Lung (tissue), 12 donors: ENCODE data around the gene CTSH. TPM values are rescaled to one million over a fixed set of nuclear protein-coding genes. Genes with fewer than 3 reads are reported as not detected.
A peak's percentile ranks its signal among the peaks of the same experiment; 100 is the strongest.

ENCODE experiments used
- ATAC-seq: fragments of 200-7000 bp; cut with Tn5 transposase; one replicate; pipeline ENCODE4 v1.9.1; 2020; ENCODE audit warnings: moderate number of reproducible peaks; ENCODE audit not compliant: insufficient read depth, low FRiP score
- DNase-seq, 3 donors: peaks; one replicate each; pipeline ENCODE4 v3.0.0-alpha.2; 2013 to 2017
- H3K27ac ChIP-seq, 2 donors: one replicate each; pipeline ENCODE4 v1.5.1; 2013; ENCODE audit warnings: mild to moderate bottlenecking in 2 of 2, moderate library complexity in 2 of 2, control low read depth in 1 of 2, inconsistent platforms in 1 of 2, low read depth in 1 of 2, low read length in 1 of 2
- H3K27me3 ChIP-seq, 3 donors: one replicate each; pipeline ENCODE4 v1.5.1; 2013; ENCODE audit warnings: low read length in 2 of 3; ENCODE audit not compliant: control insufficient read depth in 3 of 3, insufficient read depth in 3 of 3
- H3K36me3 ChIP-seq, 4 donors: one replicate each; pipeline ENCODE4 v1.5.1; 2013; ENCODE audit warnings: low read length in 4 of 4, mild to moderate bottlenecking in 1 of 4, moderate library complexity in 1 of 4; ENCODE audit not compliant: control insufficient read depth in 4 of 4, insufficient read depth in 4 of 4
- H3K4me1 ChIP-seq, 5 donors: one replicate each; pipeline ENCODE4 v1.5.1; 2013; ENCODE audit warnings: low read length in 5 of 5, mild to moderate bottlenecking in 2 of 5, moderate library complexity in 1 of 5; ENCODE audit not compliant: control insufficient read depth in 5 of 5, insufficient read depth in 5 of 5
- H3K4me3 ChIP-seq: one replicate; pipeline ENCODE4 v1.5.1; 2013; ENCODE audit warnings: mild to moderate bottlenecking, control low read depth, moderate library complexity
- H3K9ac ChIP-seq, 2 donors: one replicate each; pipeline ENCODE4 v1.5.1; 2013; ENCODE audit warnings: low read length in 2 of 2, control low read depth in 1 of 2; ENCODE audit not compliant: insufficient read depth in 1 of 2
- H3K9me3 ChIP-seq, 4 donors: one replicate each; pipeline ENCODE4 v1.5.1; 2013; ENCODE audit warnings: low read length in 3 of 4, mild to moderate bottlenecking in 1 of 4, moderate library complexity in 1 of 4; ENCODE audit not compliant: control insufficient read depth in 4 of 4, insufficient read depth in 3 of 4
- WGBS, 2 donors: extraction: QIAGEN DNeasy Blood & Tissue Kit; methylation state at CpG; one replicate each; pipeline ENCODE4 v1.1.7; 2013; 5-methylcytosine and 5-hydroxymethylcytosine counted together
- polyA plus RNA-seq, 2 donors: library from polyadenylated mRNA; stranded (reverse); fragments of 200-250 nt; gene quantifications; one replicate each; pipeline ENCODE4 v1.2.1, GENCODE V29; 2013
- total RNA-seq, 2 donors: library from RNA; depleted of rRNA in 1 of 2; stranded (reverse); fragments of >200 nt in 1 of 2; gene quantifications; one replicate each; pipeline ENCODE4 v1.2.1, GENCODE V29; 2014 to 2021
- TF ChIP-seq, protein P1 (sequence below): IDR thresholded peaks from 2 replicates; pipeline ENCODE4 v1.5.1; 2012; ENCODE audit warnings: mild to moderate bottlenecking; ENCODE audit errors: control extremely low read depth, extremely low read depth
- donor health status: control.
- donor health status: control.
- donor health status: Bipolar disorder and iron deficiency.
- donor health status: healthy.
- donor health status: DM: yes; HTN: yes; CAD: no.

Gene CTSH
- total and polyA plus RNA-seq, 4 donors: 821 to 1,902 (median 1,209) TPM

- TF ChIP-seq, protein P1, sequence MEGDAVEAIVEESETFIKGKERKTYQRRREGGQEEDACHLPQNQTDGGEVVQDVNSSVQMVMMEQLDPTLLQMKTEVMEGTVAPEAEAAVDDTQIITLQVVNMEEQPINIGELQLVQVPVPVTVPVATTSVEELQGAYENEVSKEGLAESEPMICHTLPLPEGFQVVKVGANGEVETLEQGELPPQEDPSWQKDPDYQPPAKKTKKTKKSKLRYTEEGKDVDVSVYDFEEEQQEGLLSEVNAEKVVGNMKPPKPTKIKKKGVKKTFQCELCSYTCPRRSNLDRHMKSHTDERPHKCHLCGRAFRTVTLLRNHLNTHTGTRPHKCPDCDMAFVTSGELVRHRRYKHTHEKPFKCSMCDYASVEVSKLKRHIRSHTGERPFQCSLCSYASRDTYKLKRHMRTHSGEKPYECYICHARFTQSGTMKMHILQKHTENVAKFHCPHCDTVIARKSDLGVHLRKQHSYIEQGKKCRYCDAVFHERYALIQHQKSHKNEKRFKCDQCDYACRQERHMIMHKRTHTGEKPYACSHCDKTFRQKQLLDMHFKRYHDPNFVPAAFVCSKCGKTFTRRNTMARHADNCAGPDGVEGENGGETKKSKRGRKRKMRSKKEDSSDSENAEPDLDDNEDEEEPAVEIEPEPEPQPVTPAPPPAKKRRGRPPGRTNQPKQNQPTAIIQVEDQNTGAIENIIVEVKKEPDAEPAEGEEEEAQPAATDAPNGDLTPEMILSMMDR: no peak
- Histone ChIP-seq H3K9ac (no peak overlapping the region), H3K4me3 (no peak overlapping the region), H3K27me3 (no peaks in the 10 kb centered on the region), H3K9me3 (peaks cover 0 to 1% (median 0%) of the 10 kb centered on the region in 4 donors), H3K27ac (peak overlapping the region; percentile 23 to 77), H3K4me1 (peaks cover 0 to 9% (median 0%) of the 10 kb centered on the region in 5 donors), H3K36me3 (peaks cover 0 to 11% (median 0%) of the 10 kb centered on the region in 4 donors)
- no peak for ATAC-seq
- no peak for DNase-seq
- WGBS, 2 donors: 30 to 43% methylated on average over 6 of the region's 6 CpGs
Observed at GRCh38 chr15:78938658-78939488, 6.0 kb downstream of the CTSH start.

DNA sequence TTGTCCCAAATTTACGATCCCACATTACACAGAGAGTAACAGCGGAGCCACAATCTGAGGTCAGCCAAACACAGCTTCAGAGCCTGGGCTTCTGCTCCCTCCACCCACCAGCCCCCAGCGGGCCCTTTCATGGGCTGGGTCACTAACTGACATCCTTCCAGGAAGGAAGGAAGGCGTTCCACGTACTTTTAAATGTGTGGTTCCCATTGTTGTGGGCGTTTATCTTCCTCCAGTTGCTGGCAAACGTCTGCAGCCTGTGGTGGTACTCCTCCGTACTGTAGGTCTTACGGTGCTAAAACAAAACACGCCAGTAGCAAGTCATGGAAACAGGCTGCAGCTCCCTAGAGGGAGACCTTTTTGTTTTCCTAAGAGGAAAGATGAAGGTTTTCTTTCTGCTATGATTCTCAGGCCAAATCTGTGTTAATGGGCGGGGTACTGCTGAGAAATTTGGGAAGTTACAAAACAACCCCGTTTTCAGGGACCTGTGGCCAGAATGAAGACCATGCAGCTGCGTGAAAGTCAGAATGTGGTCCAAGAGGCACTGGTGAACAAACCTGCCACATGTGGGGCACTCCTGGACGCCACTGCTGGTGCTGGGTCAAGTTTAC is 7.6 kb downstream of the CTSH start:
- WGBS, 2 donors: 27 to 45% methylated on average over 14 of the region's 14 CpGs
- ATAC-seq (no peak), DNase-seq (peak in 1 of 3 donors; percentile 40)
- H3K9ac ChIP-seq: no peak overlapping the region
- no peak overlapping the region for H3K4me3 ChIP-seq
- H3K27me3 ChIP-seq: no peaks in the 10 kb centered on the region
- TF ChIP-seq, protein P1: no peak
- H3K9me3 ChIP-seq: no peaks in the 10 kb centered on the region
- H3K36me3 ChIP-seq: peaks cover 0 to 23% (median 0%) of the 10 kb centered on the region in 4 donors
- H3K27ac ChIP-seq: peak overlapping the region in 1 of 2 donors; percentile 80
- H3K4me1 ChIP-seq: peaks cover 0 to 12% (median 0%) of the 10 kb centered on the region in 5 donors

- peaks cover 0 to 25% (median 0%) of the 10 kb centered on the region in 5 donors for H3K4me1 ChIP-seq
- H3K9ac ChIP-seq: no peak overlapping the region
- WGBS, 2 donors: 64 to 71% methylated on average over 5 of the region's 5 CpGs
- no peak for DNase-seq
- no peak for ATAC-seq
- H3K4me3 ChIP-seq: no peak overlapping the region
- no peaks in the 10 kb centered on the region for H3K27me3 ChIP-seq
- H3K36me3 ChIP-seq: peaks cover 0 to 38% (median 0%) of the 10 kb centered on the region in 4 donors
- TF ChIP-seq, protein P1: no peak
- no peaks in the 10 kb centered on the region for H3K9me3 ChIP-seq
- H3K27ac ChIP-seq: no peak overlapping the region
Observed at GRCh38 chr15:78934655-78935023, 10.2 kb downstream of the CTSH start.
